Dedifferentiated amniotic fluid mesenchymal stem cell (primary cell): ENCODE results near the gene GYG1.

ENCODE experiments used
- DNase-seq: peaks from one replicate; pipeline ENCODE4 v3.0.0-alpha.2; 2016; ENCODE audit errors: extremely low spot score

Gene GYG1

DNA sequence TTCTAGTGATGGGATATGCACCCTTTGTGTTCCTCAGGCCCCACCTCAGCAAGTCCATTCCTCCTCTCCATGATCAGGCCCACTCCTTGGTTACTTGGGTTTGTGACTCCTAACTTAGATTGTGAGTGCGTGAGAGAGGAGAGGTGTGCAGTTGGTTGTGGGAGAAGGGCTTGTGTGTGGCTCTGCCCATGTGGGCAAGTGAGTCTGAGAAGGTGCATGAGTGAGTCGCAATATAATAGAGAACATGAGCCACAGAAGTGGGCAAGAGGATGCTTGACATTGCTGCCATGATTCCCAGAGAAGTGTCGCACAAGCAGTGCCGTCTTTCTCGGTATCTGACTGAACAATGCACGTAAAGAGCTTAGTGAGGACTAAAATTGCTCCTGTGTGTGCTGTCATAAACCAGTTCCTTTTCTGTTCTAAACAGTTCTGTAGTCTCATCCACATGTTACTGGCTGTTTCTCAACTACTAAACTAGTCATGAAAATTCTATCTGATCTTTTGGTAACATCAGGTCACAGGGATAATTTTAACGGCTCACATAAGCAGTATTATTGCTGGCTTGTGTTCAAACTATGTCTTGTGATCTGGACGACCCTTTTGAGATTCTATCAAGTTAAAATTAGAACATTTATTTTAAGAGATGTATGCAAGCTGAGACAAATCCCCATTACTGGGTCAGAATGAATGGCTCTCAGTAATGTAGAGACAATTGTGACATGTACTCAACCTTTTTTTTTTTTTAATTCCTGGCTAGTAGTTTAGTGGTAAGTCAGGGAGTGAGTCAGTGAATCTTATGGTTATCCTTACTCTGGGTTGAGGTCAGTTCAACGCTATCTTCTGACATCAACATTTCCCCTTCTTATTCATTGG lies 25.6 kb downstream of the GYG1 start:
- peak; percentile 40 for DNase-seq

DNA sequence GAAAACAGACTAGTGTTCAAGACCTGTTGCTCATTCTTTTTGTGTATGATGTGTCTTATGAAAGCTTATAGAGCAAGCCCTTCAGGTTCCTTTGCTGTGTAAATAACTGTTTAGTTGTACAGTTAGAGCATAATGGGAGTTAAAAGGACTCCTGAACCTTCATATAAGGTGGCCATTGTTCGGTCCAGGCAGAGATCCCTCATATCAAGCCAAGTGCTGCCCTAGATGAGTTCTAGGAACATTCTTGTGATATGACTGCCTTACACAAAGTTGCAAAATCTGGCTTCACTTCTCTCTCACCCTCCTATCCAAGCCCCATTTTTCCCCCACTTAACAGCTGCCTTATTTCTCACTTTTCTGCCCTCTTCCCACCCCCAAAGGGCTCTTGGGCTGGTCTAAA lies 26.9 kb downstream of the GYG1 start:
- no peak for DNase-seq

DNA sequence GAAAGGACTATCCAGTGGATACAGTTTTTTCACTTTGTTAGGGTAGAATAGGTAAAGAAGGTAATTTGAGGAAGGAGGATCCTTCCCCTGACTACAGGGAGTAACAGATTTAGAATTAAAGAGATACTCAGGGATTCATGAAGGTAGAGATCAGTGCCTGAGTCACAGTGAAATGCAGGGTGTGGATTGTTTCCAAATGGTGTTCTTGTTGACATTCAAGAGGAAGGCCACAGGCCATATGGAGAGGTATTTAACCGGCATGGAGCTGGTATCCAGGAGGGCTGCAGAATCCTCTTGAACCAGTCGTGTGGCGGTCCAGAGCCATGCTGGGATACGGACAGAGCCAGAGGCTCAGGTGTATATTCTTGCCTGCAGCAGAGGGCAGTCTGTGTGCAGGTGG lies 28.2 kb downstream of the GYG1 start:
- DNase-seq = no peak

DNA sequence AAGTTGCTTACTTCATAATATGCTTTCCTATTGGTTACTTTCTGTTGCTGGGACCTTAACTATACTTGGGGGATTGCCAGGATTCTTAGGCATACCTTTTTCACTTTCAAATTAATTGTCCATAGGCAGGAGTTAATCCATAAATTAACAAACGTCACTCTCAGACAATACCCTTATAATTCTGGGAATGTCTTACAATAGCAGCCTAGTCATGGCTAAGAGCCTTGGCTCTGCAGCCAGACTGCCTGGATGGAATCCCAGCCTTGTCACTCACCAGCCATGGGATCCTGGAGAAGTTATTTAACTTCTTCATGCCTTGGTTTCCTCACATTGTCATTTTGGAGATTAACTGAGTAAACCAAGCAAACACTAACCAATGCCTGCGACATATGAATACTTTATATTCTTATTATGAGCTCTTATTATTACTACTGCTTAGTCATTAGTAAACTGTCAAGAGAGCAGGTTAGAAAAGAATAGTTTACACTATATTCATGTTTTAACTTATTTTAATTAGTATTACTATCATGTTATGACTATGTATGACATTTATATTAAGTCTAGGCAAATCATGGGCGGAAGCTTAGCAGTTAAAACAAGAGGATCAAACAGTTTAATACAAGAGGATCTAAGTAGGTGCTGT lies 29.0 kb downstream of the GYG1 start:
- DNase-seq = no peak

DNA sequence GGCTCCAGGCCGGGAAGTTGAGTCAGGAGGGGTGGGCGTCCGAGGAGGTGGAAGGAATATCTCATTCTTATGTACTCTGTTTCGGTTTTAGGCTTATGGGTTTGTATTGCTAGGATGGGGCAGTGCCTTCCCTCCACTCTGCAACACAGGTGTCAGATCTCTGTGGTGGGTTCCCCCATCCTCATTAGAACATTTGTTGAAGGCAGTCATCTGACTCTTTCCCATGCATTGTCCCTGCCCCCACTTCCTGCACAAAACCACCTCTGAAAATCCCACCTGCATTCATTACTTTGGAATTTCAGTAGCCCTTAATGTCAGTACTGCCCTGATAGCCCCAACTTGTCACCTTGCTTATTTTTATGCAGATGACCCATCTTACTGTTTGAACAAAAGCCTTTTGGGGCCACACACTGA lies 29.5 kb downstream of the GYG1 start:
- DNase-seq = no peak

DNA sequence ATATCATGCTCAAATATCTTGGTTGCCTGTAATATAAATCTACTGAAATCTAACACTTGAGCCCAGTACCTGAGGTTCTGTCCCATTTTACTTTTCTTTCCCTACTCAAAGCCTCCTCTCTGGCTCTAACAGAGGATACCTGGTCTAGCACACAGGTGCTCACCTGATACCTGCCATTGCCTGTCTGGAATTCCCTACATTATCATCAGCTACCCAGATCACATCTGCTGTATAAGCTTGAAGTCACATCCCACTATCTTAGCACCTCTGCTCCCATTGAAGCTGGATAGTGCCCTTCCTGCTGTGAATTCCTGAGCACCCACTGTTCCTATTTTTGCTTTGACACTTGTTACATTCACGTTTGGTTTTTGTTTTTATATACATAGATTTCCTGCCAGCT lies 30.5 kb downstream of the GYG1 start:
- DNase-seq = no peak

DNA sequence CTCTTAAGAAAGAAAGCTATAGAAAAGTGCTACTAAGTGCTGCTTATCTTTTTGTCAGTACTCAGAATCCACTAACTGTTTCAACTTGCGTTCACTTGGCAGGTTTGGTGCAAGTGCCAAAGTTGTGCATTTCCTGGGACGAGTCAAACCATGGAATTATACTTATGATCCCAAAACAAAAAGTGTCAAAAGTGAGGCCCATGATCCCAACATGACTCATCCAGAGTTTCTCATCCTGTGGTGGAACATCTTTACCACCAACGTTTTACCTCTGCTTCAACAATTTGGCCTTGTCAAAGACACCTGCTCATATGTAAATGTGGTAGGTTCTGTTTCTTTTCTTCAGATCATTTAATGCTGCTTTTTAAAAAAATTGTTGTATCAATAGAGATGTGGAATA lies 32.6 kb downstream of the GYG1 start:
- DNase-seq = no peak

DNA sequence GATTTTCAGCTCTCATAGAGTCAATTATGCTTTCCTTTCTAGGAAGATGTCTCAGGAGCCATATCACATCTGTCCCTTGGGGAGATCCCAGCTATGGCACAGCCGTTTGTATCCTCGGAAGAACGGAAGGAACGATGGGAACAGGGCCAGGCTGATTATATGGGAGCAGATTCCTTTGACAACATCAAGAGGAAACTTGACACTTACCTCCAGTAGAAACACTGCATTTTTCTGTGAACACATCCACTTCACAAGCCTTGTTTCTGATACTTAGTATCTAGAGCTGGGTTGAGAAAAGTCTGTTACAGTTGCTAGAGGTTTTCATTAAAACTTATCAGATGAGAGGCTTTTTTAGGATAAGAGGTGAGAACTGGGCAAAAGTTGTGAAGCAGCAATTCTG lies 35.4 kb downstream of the GYG1 start:
- no peak for DNase-seq

DNA sequence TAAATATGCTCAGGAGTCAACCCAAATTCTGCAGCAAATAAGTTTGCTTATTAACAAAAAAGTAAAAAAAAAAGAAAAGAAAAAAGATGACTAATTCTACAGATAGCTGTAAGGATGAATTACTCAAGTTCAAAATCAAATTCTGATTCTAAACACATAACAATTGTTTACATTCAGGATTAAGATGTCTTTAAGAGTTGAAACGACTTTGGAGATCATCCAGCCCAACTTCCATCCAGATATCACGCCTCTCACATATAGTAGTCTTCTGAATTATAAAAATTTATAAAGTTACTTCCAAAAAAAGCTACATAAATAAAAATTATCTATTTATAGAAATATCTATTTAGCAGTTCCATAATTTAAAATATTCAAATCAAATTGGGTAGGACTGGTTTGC lies 39.8 kb downstream of the GYG1 start:
- DNase-seq = no peak

DNA sequence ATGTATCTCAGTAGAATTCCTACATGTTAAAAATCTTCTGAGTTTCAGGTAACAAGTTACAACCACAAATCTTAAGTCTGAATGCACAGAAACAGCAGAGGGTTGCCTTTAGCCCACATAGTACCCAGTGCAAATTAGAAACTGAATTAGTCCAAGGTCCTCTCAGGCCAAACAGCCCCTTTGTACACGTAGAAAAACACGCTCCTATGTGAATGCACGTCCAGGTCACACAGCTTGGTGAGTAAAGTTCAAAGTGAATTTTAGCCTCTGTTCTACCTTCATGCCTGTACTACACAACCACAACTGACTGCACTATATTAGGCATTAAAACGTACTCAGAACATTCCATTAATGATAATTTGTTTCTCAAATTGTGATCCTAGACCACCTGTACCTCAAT lies 46.3 kb downstream of the GYG1 start:
- DNase-seq = no peak

DNA sequence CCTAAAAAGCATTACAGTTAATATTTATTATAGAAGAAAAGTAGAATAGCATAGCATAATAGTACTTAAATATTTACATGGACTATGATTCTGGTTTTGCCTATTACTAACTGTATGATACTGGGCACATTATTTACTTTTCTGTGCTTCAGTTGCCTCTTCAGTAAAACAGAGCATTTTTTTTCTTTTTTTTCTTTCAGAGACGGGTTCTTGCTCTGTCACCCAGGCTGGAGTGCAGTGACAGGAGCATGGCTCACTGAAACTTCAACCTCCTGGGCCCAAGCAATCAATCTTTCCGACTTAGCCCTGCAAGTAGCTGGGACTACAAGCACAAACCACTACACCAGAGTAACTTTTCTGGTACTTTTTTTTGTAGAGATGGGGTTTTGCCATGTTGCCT lies 47.0 kb downstream of the GYG1 start:
- no peak for DNase-seq

DNA sequence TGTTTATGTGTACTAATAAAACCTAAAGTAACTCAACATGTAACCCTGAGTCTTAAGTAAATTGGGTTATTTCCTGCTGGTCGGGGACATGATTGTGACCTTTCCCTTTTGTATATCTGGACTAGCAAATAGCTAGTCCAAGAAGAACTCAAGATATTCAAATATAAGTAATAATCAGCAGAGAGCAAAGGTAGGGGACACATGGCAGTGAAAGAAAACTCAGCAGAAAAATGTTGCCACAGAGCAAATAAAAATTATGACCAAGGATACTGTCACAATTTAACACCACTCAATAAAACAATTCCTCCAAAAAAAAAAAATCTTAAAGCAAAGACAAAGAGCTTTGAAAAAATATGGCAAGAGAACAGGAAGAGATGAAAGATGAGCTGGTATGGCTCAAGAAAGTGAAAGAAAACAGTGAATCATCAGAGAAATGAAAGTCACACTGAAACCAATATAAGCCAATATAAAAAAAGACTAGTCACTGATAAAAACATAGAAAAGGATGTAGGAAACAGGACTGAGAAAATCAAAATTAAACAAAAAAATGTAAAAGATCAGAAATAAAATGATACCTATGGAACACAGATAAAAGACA lies 51.5 kb downstream of the GYG1 start:
- peak; percentile 53 for DNase-seq

DNA sequence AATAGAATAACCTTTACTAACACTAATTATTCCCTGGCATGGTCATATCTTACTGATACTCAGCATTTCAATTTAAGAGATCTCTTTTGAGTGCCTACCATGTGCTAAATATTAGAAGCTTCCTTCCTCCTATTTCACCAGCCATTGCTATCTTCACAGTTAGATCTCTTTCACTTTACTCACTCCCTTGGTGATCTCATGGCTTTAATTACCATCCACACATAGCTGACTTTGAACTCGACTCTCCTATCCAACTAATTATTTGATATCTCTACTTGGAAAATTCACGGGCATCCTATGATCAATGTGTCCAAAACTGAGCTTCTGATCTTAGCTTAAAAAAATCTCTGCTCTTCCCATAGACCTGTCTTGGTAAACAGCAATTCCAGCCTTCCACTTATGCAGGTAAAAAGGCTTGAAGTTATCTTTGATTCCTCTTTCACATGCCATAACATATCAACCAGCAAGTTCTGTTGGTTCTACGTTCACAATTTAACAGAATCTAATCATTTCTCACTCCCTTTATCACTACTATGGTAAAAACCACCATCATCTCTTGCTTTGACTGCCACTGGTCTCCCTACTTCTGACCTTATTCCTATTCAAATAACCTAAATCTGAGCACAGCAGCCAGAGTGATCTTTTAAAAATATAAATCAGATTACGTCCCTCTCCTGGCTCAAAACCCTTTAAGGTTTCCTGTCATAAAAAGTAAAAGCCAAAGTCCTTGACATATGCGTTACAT lies 53.2 kb downstream of the GYG1 start:
- no peak for DNase-seq

DNA sequence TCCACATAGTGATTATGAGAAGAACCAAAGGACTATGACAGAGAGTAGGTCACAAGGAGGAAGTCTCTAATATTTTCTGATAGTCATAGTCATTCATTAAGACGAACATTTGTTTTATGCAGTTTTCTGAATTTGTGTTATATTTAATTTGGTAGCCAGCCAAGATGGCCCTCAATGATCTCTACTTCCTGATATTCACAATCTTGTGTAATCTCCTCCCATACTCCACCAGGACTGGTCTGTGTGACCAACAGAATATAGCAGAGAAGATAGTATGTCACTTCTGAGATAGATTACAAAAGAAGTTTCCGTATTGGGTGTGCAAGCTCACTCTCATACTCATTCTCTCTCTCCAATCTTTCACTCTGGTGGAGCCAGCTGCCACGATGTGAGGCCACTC lies 64.2 kb downstream of the GYG1 start:
- DNase-seq = no peak

DNA sequence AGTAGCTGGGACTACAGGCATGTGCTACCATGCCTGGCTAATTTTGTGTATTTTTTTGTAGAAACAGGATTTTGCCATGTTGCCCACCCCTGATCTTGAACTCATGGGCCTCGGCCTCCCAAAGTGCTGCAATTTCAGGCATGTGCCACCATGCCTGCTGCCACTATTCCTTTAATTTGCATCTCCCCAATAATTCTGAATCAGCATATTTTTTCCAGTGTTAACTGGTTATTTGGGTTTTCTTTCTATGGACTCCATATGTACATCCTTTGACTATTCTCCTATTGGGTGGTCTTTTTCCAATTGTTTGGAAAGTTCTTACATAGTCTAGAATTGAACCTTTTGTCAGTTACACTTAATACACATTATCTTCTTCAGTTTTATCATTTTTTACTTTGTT lies 66.9 kb downstream of the GYG1 start:
- DNase-seq = no peak

DNA sequence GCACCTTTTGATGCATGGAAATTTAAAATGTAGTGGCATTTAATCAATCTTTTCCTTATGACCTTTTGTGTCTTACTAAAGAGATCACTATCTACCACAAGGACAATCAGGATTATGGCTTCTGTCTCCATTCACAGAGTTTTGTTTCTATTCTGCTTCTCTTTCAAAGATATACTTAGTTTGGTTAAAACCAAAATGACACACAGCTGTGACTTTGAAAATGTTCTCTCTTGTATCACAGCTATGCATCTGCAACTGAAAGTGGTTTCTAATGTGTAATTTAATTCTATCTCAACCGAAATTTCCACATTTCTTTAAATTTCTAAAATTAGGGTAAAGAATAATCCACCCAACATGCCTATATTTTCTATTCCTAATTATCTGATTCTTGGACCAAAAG lies 67.3 kb downstream of the GYG1 start:
- DNase-seq = no peak

DNA sequence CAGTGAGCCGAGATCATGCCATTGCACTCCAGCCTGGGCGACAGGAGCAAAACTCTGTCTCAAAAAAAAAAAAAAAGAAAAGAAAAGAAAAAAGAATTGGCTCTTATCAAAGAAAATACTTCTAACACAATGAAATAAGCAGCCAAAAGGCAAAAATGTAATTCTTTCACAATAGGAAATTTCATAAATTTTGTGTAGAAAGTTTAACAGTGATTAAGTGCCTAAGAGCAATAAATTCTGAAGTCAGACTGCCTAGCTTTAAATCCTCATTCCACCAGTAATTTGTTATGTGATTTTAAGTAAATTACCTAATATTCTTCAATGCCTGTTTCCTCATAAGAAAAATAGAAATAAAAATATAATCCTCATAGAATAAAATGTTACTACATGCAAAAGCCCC lies 70.4 kb downstream of the GYG1 start:
- DNase-seq = no peak

DNA sequence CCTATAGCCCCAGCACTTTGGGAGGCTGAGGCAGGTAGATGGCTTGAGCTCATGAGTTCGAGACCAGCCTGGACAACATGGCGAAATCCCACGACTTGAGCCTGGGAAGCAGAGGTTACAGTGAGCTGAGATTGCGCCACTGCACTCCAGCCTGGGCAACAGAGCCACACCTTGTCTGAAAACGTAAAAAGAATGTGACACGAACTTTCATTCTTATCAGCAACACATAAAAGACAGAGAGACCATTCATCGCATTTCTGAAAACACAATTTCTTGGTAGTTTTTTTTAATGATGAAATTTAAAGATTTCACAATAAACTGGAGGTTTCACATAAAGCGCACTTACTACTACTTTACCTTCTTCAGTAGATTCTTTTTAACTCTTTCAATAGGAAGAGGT lies 76.5 kb downstream of the GYG1 start:
- DNase-seq = no peak
